ENCODE results near the gene TMEM39B.
"Not testable (repeated sequence)": the region's sequence is repeated elsewhere in the genome, so short reads cannot be mapped to it uniquely, and the experiment has no call there.

TMEM39B gene

DNA sequence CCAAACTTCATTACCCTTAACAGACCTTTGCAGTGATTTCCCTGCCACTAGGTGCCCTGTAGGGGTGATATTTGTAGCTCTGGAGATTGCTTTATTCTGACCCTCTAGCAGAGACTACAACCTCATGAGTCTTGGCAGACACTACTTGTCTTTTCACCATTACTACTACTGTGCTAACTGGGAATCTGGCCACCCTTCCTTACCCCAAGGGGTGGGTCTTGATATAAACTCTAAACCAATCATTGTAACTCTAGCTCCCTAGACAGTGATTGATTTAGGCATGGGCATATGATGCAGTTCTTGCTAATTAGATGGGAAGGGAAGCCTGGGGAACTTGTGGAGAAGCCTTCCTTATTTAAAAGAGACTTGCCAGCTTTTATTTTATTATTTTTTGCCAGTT lies 39.0 kb downstream of the TMEM39B start:
- in situ Hi-C loops (cut with HindIII; ENCODE audit: low sequenced_read_pairs): no loop called here

DNA sequence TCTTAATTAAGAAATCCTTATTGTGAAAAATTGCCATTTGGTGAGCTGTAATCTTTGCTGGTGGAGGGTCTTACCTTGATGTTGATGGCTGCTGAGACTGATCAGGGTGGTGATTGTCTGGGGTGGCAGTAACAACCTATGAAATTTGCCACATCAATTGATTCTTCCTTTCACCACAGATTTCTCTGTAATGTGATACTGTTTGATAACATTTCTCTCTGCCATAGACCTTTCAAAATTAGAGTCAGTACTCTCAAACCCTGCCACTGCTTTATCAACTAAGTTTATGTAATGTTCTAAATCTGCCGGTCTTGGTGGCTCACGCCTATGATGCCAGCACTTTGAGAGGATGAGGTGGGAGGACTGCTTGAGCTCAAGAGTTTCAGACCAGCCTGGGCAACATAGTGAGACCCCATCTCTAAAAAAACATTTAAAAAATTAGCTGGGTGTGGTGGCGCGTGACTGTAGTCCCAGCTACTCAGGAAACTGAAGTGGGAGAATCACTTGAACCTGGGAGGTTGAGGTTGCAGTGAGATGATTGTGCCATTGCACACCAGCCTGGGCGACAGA lies 40.2 kb downstream of the TMEM39B start:
- in situ Hi-C loops (cut with HindIII; ENCODE audit: low sequenced_read_pairs): no loop called here

DNA sequence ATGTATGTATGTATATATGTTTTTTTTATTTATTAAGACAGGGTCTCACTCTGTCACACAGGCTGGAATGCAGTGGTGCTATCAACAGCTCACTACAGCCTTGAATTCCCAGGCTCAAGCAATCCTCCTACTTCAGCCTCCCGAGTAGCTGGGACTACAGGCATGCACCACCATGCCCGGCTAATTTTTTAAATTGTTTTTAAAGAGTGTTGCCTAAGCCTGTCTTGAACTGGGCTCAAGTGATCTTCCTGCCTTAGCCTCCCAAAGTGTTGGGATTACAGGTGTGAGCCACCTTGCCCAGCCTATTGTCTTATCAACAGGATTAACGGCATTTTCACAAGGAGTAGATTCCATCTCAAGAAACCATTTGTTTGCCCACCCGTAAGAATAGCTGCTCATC lies 40.7 kb downstream of the TMEM39B start:
- in situ Hi-C loops (cut with HindIII; ENCODE audit: low sequenced_read_pairs): not testable (repeated sequence)

DNA sequence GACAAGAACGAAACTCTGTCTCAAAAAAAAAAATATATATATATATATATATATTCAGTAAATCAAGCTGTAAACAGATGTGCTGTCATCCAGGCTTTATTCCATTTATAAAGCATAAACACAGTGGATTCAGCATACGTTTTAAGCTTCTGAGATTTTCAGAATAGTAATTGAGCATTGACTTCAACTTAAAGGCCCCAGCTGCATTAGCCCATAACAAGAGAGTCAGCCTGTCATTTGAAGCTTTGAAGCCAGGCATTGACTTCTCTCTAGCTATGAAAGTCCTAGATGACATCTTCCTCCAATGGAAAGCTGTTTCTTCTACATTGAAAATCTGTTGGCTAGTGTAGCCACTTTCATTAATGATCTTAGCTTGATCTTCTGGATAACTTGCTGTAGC lies 41.7 kb downstream of the TMEM39B start:
- in situ Hi-C loops (cut with HindIII; ENCODE audit: low sequenced_read_pairs): no loop called here

DNA sequence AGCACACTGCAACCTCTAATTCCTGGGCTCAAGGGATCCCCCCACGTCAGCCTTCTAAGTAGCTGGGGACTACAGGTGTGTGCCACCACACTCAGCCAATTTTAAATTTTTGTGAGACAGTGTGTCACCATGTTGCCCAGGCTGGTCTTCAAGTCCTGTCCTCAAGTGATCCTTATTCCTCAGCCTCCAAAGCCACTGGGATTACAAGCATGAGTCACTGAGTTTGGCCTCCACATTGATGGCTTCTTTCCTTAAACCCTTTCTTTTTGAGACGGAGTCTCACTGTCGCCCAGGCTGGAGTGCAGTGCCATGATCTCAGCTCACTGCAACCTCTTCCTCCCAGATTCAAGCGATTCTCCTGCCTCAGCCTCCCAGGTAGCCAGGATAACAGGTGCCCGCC lies 42.8 kb downstream of the TMEM39B start:
- in situ Hi-C loops (cut with HindIII; ENCODE audit: low sequenced_read_pairs): no loop called here

DNA sequence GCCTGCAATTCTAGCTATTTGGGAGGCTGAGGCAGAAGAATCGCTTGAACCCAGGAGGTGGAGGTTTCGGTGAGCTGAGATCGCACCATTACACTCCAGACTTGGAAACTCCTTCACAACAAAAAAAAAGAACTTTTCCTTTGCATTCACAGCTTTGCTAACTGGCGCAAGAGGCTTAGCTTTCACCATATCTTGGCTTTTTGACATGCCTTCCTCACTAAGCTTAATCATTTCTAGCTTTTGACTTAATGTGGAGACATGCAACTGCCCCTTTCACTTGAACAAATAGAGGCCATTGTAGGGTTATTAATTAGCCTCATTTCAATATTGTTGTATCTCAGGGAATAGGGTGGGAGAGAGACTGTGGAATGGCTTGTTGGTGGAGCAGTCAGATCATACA lies 43.8 kb downstream of the TMEM39B start:
- in situ Hi-C loops (cut with HindIII; ENCODE audit: low sequenced_read_pairs): no loop called here

DNA sequence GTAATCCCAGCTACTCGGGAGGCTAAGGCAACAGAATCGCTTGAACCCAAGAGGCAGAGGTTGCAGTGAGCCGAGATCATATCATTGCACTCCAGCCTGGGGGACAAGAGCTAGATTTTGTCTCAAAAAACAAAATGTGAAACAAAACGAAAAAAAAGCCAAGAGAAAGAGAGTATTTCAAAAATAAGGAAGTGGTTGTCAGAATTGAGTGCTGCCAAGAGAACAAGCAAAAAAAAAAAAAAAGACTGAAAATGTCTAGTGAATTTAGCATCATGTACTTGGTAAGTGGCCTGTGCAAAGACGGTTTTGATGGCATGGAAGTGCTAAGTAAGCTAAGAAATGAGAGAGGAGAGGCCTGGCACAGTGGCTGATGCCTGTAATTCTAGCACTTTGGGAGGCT lies 49.4 kb downstream of the TMEM39B start:
- in situ Hi-C loops (cut with HindIII; ENCODE audit: low sequenced_read_pairs): no loop called here

DNA sequence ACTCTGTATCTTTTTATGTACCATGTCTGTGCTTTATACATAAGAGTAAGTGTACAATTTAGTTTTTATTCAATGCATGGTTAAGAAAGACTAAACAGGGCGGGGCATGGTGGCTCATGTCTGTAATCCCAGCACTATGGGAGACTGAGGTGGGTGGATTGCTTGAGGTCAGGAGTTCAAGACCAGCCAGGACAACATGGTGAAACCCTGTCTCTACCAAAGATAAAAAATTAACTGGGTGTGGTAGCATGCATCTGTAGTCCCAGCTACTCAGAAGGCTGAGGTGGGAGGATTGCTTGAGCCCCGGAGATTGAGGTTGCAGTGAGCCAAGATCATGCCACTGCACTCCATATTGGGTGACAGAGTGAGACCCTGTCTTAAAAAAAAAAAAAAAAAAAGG lies 50.6 kb downstream of the TMEM39B start:
- in situ Hi-C loops (cut with HindIII; ENCODE audit: low sequenced_read_pairs): not testable (repeated sequence)

DNA sequence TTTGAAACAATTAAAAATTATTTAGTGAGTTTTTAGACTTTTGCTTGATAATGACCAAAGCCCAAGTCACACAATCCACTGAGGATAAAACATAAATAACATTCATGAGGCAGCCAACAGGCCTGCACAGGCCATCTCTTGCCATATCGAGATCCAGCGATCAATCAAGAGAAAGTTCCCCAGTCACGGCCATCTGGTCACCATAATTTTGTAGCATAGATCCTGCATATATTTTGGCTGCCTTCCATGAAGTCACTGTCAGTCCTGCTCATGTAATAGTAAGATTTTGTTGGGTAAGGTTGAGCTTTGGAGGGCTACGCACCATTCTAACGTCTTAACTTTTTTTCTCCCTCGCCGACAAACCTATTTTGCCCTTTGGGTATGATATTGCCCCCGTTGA lies 52.6 kb downstream of the TMEM39B start:
- in situ Hi-C loops (cut with HindIII; ENCODE audit: low sequenced_read_pairs): no loop called here

DNA sequence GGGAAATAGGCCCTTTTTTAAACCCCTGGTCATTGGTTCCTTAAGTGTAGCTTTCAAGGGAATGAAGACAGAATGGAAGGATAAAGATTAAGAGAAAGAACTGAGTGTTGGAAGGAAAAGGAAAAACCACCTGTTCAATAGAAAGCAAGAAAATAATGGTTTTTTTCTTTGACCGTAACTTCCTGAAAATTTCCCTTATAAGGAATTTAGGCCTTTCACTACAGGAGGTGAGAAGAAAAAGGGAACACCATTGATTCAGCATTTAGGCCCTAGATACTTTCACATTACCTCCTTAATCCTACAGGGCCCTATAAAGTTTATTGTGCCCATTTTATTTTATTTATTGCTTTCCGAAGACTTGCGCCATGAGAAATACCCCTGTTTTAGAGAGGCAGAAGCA lies 54.0 kb downstream of the TMEM39B start:
- in situ Hi-C loops (cut with HindIII; ENCODE audit: low sequenced_read_pairs): no loop called here

DNA sequence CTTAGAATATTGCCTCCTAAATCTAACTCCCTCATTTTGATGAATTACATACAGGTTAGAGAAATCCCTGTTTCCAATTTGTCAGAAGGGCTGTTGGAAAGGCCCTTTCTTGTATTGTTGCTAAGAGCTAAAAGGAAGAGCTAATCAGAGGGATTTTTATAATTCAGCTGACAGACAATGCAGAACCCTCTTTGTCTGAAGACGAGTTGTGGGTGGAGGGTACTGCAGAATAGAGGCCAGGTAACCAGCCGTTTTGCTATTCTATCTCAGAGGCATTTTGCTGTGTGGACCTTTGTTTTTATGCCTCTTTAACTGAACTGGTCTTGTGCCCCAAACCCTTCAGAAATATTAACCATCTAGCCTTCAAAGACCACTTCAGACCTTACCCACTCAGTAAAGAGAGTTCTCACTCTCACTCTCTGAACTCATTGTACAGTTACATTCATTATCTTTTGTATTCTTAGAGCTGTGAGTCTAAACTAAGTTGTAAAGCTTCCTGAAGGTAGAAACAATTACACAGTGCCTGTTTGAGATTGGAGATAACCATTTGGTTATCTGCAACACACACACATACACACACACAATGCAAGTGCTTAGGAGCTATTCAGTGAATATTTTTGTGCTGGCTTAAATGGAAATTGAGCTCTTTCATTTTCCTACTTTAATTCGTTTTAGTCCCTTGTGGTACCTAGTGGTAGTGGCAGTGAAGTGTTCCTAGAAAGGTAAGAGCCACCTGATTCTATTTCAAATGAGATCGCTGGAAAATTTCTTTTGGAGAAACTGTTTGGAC lies 54.9 kb downstream of the TMEM39B start:
- in situ Hi-C loops (cut with HindIII; ENCODE audit: low sequenced_read_pairs): no loop called here

DNA sequence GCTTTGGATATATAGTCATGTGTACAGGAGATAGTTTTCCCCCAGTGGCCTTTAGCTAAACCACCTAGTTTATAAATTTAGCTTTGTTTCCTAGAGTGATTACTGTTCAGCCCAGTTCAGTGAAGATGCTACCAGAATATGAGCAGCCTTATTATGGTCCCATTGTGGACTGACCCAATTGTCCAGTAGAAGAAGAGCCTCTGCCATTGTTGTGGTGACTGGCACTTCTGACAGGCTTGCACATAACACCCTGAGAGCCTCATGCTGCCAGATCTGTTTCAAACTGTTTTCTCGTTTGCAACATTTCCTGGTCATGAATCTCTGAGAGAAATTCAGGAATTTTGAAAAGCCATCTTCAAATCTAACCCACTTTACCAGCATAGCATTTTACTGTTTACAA lies 55.7 kb downstream of the TMEM39B start:
- in situ Hi-C loops (cut with HindIII; ENCODE audit: low sequenced_read_pairs): no loop called here

DNA sequence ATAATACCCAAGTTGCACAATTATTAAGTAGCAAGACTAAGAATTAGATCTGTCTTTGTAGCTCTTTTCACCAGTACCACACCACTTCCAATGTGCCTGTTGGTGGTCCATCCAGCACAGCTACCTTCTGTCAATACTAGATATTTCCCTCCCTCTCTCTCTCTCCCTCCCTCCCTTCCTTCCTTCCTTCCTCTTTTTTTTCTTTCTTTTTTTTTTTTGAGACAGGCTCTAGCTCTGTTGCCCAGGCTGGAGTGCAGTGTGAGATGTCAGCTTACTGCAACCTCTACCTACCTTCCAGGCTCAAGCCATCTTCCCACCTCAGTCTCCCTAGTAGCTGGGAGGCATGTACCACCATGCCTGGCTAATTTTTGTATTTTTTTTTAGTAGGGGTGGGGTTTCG lies 56.2 kb downstream of the TMEM39B start:
- in situ Hi-C loops (cut with HindIII; ENCODE audit: low sequenced_read_pairs): no loop called here

DNA sequence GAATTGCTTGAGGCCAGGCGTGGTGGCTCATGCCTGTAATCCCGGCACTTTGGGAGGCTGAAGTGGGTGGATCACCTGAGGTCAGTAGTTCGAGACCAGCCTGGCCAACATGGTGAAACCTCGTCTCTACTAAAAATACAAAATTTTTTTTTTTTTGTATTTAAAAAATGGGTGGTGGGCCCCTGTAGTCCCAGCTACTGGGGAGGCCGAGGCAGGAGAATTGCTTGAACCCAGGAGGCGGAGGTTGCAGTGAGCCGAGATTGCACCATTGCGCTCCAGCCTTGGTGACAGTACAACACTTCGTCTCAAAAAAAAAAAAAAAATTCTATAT lies 61.2 kb downstream of the TMEM39B start:
- in situ Hi-C loops (cut with HindIII; ENCODE audit: low sequenced_read_pairs): not testable (repeated sequence)

DNA sequence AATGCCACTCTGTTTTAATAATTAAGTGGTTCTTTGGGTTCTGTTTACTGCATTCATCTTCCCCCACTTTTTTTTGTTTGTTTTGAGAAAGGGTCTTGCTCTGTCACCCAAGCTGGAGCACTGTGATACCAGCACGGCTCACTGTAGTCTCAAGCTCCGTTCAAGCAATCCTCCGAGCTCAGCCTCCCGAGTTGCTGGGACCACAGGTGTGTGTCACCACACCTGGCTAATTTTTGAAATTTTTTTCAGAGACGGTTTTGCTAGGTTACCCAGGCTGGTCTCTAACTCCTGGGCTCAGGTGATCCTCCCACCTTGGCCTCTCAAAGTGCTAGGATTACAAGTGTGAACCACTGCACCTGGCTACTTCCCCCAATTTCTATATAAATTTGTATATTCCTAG lies 64.4 kb downstream of the TMEM39B start:
- in situ Hi-C loops (cut with HindIII; ENCODE audit: low sequenced_read_pairs): no loop called here

DNA sequence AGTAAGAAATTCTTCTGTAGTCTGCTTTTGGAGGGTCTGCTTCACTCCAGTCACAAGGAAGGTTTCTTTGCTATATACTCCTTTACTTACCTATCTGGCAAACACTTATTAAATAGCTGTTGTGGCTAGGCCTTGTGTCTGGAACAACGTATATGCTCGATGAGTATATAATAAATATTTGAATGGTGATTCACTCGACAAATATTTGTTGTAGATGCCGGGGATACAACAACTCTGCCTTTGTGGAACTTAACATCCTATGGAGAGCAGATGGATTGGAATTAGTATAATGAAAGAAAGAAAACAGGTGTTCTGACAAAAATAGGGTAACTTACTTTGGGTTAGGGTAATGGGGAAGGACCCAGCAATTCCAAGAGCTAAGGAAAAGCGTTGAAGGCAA lies 66.2 kb downstream of the TMEM39B start:
- in situ Hi-C loops (cut with HindIII; ENCODE audit: low sequenced_read_pairs): no loop called here

DNA sequence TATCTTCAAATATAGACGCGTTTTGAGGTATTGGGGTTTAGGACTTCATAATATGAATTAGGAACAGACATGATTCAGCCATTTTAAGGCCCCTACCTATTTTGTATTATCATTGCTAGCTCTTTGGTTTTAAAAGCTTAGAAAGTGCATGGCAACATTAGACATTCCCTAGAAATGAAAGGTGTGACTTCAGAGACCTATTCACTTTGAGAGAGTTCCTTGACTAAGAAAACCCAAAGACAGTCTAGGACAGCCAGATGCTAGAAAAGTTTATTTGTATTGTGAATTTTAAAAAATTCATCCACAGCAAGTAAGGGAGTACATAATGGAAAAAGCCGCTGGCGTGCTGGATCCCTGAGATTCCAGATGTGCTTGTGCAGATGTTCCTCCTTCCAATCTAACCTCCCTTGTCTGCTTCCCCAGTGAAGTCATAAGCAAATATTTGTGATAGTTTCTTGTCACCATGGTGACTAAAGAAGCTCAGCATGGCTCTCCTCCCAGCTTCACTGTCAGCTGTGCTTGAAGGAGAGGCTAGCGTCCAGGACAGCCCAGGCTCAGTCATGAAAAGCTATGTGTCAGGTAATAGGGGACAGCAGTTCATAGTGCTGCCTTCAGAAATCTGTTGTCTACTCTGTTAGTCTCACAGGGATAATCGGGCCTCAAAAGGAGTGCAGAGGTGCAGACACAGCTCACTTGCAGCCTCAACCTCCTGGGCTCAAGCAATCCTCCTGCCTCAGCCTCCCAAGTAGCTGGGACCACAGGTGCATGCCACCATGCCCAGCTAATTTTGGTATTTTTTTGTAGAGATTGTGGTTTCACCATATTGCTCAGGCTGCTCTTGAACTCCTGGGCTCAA lies 69.9 kb downstream of the TMEM39B start:
- in situ Hi-C loops (cut with HindIII; ENCODE audit: low sequenced_read_pairs): no loop called here

DNA sequence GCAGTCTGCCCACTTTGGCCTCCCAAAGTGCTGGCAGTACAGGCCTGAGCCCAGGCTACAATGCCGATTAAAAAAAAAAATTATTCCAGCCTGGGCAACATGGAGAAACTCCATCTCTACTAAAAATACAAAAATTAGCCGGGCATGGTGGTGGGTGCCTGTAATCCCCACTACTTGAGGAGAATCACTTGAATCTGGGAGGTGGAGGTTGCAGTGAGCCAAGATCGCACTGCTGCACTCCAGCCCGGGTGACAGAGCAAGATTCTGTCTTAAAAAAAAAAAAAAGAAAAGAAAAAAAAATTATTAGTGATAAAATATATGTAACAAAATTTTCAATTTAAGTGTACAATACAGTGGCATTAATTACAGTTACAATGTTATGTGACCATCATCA lies 70.6 kb downstream of the TMEM39B start:
- in situ Hi-C loops (cut with HindIII; ENCODE audit: low sequenced_read_pairs): not testable (repeated sequence)

DNA sequence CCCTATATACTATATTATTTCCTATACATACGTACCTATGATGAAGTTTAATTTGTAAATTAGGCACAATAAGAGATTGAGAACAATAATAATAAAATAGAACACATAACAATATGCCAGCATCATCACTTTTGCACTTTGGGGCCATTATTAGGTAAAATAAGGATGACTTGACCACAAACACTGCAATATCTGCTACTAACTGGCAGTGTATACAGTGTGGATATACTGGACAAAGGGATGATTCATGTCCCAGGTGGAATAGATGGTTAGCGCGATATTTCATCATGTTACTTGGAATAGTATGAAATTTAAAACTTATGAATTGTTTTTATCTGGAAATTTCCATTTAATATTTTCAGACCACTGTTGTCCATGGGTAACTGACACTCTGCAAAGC lies 71.3 kb downstream of the TMEM39B start:
- in situ Hi-C loops (cut with HindIII; ENCODE audit: low sequenced_read_pairs): no loop called here

DNA sequence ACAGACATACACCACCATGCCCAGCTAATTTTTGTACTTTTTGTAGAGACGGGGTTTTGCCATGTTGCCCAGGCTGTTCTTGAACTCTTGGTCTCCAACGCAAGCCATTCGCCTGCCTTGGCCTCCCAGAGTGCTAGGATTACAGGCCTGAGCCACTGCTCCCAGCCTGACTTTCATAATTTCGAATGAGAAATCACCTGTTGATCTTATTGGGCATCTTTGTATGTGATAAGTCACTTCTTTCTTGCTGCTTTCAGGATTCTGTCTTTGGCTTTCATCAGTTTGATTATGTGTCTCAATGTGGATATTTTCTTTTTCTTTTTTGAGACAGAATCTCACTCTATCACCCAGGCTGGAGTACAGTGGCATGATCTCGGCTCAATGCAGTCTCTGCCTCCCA lies 75.1 kb downstream of the TMEM39B start:
- in situ Hi-C loops (cut with HindIII; ENCODE audit: low sequenced_read_pairs): not testable (repeated sequence)

DNA sequence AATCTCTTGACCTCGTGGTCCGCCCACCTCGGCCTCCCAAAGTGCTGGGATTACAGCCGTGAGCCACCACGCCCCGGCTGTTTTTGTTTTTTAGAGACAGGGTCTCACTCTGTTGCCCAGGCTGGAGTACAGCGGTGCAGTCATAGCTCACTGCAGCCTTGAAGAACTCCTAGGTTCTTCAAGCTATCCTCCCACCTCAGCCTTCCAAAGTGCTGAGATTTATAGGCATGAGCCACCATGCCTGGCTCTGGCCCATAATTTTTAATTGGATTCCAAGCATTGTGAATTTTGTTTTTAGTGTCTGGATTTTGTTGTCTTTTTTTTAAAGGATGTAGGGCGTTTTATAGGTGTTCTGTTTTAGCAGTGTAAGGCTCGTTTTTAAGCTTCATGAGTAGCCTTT lies 78.1 kb downstream of the TMEM39B start:
- in situ Hi-C loops (cut with HindIII; ENCODE audit: low sequenced_read_pairs): no loop called here

DNA sequence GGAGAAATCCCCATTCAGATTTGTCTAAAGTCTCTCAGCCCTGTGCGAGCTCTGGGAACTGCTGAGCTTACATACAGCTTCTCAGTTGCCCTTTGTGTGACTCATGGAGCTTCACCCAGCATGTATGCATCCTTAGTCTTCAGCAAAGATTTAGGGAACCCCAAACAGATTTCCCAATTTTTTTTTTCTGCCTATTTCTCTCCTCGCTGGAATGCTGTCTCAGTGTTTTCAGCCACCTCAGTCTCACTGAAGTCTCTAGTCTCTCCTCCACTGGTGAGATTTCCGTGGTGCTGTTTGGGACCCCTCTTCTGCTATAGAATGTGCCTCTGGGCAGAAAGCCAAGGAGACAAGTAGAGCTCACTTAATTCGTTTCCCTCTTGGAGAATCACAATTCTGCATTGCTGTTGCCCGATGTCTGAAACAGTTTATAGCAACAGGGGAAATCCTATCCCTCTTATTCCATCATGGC lies 78.6 kb downstream of the TMEM39B start:
- in situ Hi-C loops (cut with HindIII; ENCODE audit: low sequenced_read_pairs): no loop called here

Data from DLD1 (cell line).